SKM-1 treated with dmso at 0.1 percent for 144 hours (cell line): ENCODE data around the gene PEPD.

Experiments used
- DNase-seq: peaks from one replicate; lab custom pipeline; 2025; ENCODE audit not compliant: unreplicated experiment; lab: John Stamatoyannopoulos, UW

Gene PEPD

GRCh38 chr19:33366897-33367296 lies 154.7 kb downstream of the PEPD start:
- no peak for DNase-seq

- DNase-seq: no peak
Observed at GRCh38 chr19:33366127-33366526, 155.5 kb downstream of the PEPD start.

- no peak for DNase-seq
Observed at GRCh38 chr19:33365691-33366090, 155.9 kb downstream of the PEPD start.

GRCh38 chr19:33363476-33363875 lies 158.1 kb downstream of the PEPD start:
- DNase-seq: no peak

- no peak for DNase-seq
Observed at GRCh38 chr19:33362508-33363228, 158.9 kb downstream of the PEPD start.

- DNase-seq: no peak
Observed at GRCh38 chr19:33359581-33359980, 162.0 kb downstream of the PEPD start.

GRCh38 chr19:33358408-33358807 lies 163.2 kb downstream of the PEPD start:
- DNase-seq: no peak

- no peak for DNase-seq
Observed at GRCh38 chr19:33357556-33357955, 164.0 kb downstream of the PEPD start.

GRCh38 chr19:33355535-33355934 lies 166.1 kb downstream of the PEPD start:
- DNase-seq: no peak

- DNase-seq: no peak
Observed at GRCh38 chr19:33350538-33351309, 170.9 kb downstream of the PEPD start.

- DNase-seq: no peak
Observed at GRCh38 chr19:33349319-33350289, 172.0 kb downstream of the PEPD start.

- no peak for DNase-seq
Observed at GRCh38 chr19:33348301-33349010, 173.1 kb downstream of the PEPD start.

- DNase-seq: no peak
Observed at GRCh38 chr19:33347300-33347699, 174.3 kb downstream of the PEPD start.

GRCh38 chr19:33346665-33347064 lies 174.9 kb downstream of the PEPD start:
- DNase-seq: no peak

- DNase-seq: no peak
Observed at GRCh38 chr19:33345163-33345562, 176.4 kb downstream of the PEPD start.

- no peak for DNase-seq
Observed at GRCh38 chr19:33344573-33344925, 177.0 kb downstream of the PEPD start.

- no peak for DNase-seq
Observed at GRCh38 chr19:33343859-33344572, 177.6 kb downstream of the PEPD start.

GRCh38 chr19:33343301-33343700 lies 178.3 kb downstream of the PEPD start:
- DNase-seq: no peak

- no peak for DNase-seq
Observed at GRCh38 chr19:33340991-33341390, 180.6 kb downstream of the PEPD start.
